Endothelial cell (in vitro differentiated cells): ENCODE measurements around the gene MRPL21. TPM values are rescaled to one million over a fixed set of nuclear protein-coding genes. Genes with fewer than 3 reads are reported as not detected.
"Not testable (repeated sequence)": the region's sequence is repeated elsewhere in the genome, so short reads cannot be mapped to it uniquely, and the experiment has no call there.

Source experiments
- DNase-seq: peaks from one replicate; pipeline ENCODE4 v3.0.0; 2021; ENCODE audit warnings: low spot score
- H3K27ac Mint-ChIP-seq: one replicate; pipeline ENCODE4 v1.8.0; 2021; ENCODE audit warnings: mixed read lengths, inconsistent platforms; ENCODE audit not compliant: unreplicated experiment
- H3K27me3 Mint-ChIP-seq: one replicate; pipeline ENCODE4 v1.8.0; 2021; ENCODE audit warnings: mild to moderate bottlenecking, moderate library complexity, mixed read lengths, inconsistent platforms; ENCODE audit not compliant: unreplicated experiment
- H3K36me3 Mint-ChIP-seq: one replicate; pipeline ENCODE4 v1.8.0; 2021; ENCODE audit warnings: mild to moderate bottlenecking, low read depth, mixed read lengths, inconsistent platforms; ENCODE audit not compliant: unreplicated experiment
- H3K4me1 Mint-ChIP-seq: one replicate; pipeline ENCODE4 v1.8.0; 2021; ENCODE audit warnings: mild to moderate bottlenecking, mixed read lengths, inconsistent platforms; ENCODE audit not compliant: unreplicated experiment
- H3K4me3 Mint-ChIP-seq: one replicate; pipeline ENCODE4 v1.8.0; 2021; ENCODE audit warnings: mild to moderate bottlenecking, mixed read lengths, inconsistent platforms; ENCODE audit not compliant: unreplicated experiment
- H3K9me3 Mint-ChIP-seq: one replicate; pipeline ENCODE4 v1.8.0; 2021; ENCODE audit warnings: mixed read lengths, inconsistent platforms; ENCODE audit not compliant: unreplicated experiment
- total RNA-seq: library from RNA; stranded (reverse); fragmentation: NEBNext Ultra II Directional; extraction: Animal tissue kit (Norgen Biotek cat#: 25700); gene quantifications from one replicate; pipeline ENCODE4 v1.2.1, GENCODE V29; 2021; ENCODE audit not compliant: unreplicated experiment
- TF ChIP-seq, protein P1 (sequence below): fragments of 200-600 bp; sonication (generic); IDR thresholded peaks from one replicate; pipeline ENCODE4 v1.5.0; 2021; ENCODE audit warnings: antibody characterized with exemption; ENCODE audit not compliant: unreplicated experiment

Gene MRPL21
- total RNA-seq, 1 donor from 2014 or later = 54.4 TPM

GRCh38 chr11:68892576-68892975, 11.1 kb downstream of the MRPL21 start:
- H3K36me3 Mint-ChIP-seq = peaks cover 17% of the 10 kb centered on the region
- DNase-seq = no peak
- peak overlapping the region; percentile 64 for H3K27ac Mint-ChIP-seq
- H3K9me3 Mint-ChIP-seq = no peaks in the 10 kb centered on the region
- no peaks in the 10 kb centered on the region for H3K4me1 Mint-ChIP-seq
- H3K27me3 Mint-ChIP-seq = peaks cover 2% of the 10 kb centered on the region
- peak overlapping the region; percentile 67 for H3K4me3 Mint-ChIP-seq
- TF ChIP-seq, protein P1, sequence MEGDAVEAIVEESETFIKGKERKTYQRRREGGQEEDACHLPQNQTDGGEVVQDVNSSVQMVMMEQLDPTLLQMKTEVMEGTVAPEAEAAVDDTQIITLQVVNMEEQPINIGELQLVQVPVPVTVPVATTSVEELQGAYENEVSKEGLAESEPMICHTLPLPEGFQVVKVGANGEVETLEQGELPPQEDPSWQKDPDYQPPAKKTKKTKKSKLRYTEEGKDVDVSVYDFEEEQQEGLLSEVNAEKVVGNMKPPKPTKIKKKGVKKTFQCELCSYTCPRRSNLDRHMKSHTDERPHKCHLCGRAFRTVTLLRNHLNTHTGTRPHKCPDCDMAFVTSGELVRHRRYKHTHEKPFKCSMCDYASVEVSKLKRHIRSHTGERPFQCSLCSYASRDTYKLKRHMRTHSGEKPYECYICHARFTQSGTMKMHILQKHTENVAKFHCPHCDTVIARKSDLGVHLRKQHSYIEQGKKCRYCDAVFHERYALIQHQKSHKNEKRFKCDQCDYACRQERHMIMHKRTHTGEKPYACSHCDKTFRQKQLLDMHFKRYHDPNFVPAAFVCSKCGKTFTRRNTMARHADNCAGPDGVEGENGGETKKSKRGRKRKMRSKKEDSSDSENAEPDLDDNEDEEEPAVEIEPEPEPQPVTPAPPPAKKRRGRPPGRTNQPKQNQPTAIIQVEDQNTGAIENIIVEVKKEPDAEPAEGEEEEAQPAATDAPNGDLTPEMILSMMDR = no peak

DNA sequence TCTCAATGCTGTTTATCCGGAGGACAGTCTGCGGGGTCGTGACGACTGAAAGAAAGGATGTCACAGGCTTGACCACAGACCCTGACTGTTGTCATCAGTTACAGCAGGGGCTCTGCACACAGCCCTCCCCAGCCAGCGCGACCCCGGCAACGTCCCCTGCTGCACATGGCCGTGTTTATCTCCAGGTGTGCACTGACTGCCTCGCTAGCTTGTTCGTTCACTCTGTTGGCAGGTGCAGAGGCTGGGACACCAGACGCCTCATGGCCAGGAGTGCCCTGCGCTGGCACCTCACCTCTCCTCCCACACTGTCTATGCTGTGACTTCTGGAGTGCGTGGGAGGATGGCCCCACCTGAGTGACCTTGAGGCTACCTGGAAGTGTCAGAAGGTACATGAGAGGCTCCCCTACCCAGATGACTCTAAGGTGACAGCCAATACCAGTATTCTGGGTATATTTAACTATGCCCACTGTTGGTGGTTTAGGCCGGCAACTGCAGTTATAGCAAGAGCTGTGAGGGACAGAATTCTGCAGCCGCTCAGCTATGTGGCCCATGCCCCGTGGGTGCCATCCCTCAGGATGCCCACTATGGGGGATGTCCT, 12.2 kb downstream of the MRPL21 start:
- Mint-ChIP-seq H3K9me3 (no peaks in the 10 kb centered on the region), H3K36me3 (peaks cover 9% of the 10 kb centered on the region), H3K4me1 (no peaks in the 10 kb centered on the region), H3K27me3 (peaks cover 2% of the 10 kb centered on the region), H3K27ac (no peak overlapping the region), H3K4me3 (no peak overlapping the region)
- TF ChIP-seq, protein P1 = no peak
- DNase-seq = no peak

- Mint-ChIP-seq H3K4me3 (no peak overlapping the region), H3K27me3 (peaks cover 2% of the 10 kb centered on the region), H3K27ac (no peak overlapping the region), H3K9me3 (no peaks in the 10 kb centered on the region), H3K36me3 (peaks cover 6% of the 10 kb centered on the region), H3K4me1 (no peaks in the 10 kb centered on the region)
- TF ChIP-seq, protein P1 = peak; percentile 4
- no peak for DNase-seq
These were observed 13.0 kb downstream of the MRPL21 start for GRCh38 chr11:68890490-68891231.

- peak; percentile 64 for DNase-seq
- Mint-ChIP-seq H3K9me3 (no peaks in the 10 kb centered on the region), H3K4me3 (no peak overlapping the region), H3K27me3 (peaks cover 2% of the 10 kb centered on the region), H3K27ac (no peak overlapping the region), H3K4me1 (no peaks in the 10 kb centered on the region), H3K36me3 (peaks cover 6% of the 10 kb centered on the region)
- TF ChIP-seq, protein P1 = peak; percentile 43
These were observed 13.6 kb downstream of the MRPL21 start for GRCh38 chr11:68889948-68890446.

DNA sequence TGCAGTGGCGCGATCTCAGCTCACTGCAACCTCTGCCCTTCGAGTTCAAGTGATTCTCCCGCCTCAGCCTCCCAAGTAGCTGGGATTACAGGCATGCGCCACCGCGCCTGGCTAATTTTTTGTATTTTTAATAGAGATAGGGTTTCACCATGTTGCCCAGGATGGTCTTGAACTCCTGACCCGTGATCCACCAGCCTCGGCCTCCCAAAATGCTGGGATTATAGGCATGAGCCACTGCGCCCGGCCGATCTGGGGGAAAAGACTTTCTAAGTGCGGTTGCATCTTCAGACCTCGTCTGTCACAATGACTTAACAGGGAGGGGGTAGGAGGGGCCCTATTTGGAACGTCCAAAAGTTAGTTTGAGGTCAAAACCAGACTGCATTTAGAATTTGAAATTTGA, 18.8 kb downstream of the MRPL21 start:
- H3K9me3 Mint-ChIP-seq, DNase-seq, H3K27me3 Mint-ChIP-seq, H3K27ac Mint-ChIP-seq, H3K4me3 Mint-ChIP-seq, H3K36me3 Mint-ChIP-seq, H3K4me1 Mint-ChIP-seq: not testable (repeated sequence)
